Stimulated activated CD8-positive, alpha-beta memory T cell treated with anti-CD3 and anti-CD28 coated beads, Interleukin-4, amount 100 ng/mL, for 4 hours (primary cell): Measurements from ENCODE around the gene DDC.

Experiments used
- DNase-seq, 2 donors: peaks; one replicate each; pipeline ENCODE4 v3.0.0-alpha.2; 2020; ENCODE audit warnings: low read depth in 2 of 2, low spot score in 1 of 2

Gene DDC, protein sequence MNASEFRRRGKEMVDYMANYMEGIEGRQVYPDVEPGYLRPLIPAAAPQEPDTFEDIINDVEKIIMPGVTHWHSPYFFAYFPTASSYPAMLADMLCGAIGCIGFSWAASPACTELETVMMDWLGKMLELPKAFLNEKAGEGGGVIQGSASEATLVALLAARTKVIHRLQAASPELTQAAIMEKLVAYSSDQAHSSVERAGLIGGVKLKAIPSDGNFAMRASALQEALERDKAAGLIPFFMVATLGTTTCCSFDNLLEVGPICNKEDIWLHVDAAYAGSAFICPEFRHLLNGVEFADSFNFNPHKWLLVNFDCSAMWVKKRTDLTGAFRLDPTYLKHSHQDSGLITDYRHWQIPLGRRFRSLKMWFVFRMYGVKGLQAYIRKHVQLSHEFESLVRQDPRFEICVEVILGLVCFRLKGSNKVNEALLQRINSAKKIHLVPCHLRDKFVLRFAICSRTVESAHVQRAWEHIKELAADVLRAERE

GRCh38 chr7:50564640-50565558 is at the start of gene DDC:
TSS of gene DDC (minus strand) at chr7:50565405. CDS start at chr7:50544085, 21,320 bp downstream.
- DNase-seq = no peak

DNA sequence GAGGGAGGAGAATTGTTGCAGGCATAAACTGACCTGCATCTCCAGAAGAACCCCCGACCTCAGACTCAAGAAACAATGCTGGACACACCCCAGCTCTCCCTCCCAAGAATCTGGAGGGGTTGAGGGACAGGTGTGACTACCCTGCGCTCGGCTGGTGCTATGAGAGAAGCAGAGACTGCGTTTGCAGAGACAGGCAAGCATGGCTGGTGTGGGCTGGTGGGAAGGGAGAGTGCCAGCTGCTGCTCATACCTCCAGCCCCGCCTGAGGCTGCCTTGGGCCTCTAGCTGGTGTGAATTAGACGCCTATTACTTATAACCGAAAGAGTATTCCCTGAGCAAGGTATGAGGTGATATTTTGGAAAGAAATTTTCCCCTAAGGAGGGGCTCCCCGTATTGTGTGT is 48.3 kb upstream of the DDC start:
- no peak for DNase-seq

DNA sequence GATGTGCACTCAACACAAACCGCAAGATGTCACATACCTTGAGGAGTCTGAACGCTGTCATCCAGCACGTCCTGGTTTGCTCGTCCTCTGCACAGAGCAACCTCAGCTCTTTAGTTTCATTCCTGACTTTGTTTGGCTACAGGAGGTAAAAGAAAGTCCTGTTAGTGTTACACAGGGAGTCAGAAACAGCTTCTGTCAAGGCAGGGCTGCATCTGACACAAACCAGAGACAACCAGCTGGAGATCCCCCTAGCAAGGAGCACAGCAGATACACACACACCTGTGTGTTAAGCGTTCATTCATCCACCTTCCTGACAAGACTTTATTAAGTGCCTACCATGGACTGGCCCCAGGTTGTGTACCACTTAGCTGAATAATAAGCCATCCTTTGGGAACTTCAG is 47.5 kb upstream of the DDC start:
- DNase-seq = no peak

GRCh38 chr7:50610521-50611277 is 45.5 kb upstream of the DDC start:
- peak in 1 of 2 donors; percentile 21 for DNase-seq

DNA sequence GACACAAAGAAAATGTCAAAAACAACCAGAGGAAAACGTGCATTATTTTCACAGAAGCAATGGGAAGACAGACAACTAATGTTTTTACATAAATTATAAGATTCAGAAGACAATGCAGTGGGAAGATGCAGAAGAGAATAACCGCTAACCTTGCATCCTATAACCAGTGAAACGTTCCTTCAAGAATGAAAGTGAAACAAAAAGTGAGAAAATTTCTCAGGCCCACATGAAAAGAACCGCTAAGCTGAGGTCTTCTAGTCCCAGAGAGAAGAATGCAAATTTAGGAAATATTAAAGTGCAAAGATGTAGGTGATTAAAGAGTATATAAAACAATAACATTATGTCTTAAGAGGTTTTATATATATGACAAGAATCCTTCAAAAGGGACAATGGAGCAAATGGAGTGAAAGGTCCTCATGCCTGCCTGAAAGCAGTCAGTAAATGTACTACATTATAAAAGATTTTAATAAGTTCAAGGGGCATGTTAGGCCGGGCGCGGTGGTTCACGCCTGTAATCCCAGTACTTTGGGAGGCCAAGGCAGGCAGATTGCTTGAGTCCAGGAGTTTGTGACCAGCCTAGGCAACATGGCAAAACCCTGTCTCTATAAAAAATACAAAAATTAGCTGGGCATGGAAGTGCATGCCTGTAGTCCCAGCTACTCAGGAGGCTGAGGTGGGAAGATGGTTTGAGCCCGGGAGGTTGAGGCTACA is 43.1 kb upstream of the DDC start:
- DNase-seq = no peak

- DNase-seq = no peak
Observed at GRCh38 chr7:50607524-50608125, 42.4 kb upstream of the DDC start.

DNA sequence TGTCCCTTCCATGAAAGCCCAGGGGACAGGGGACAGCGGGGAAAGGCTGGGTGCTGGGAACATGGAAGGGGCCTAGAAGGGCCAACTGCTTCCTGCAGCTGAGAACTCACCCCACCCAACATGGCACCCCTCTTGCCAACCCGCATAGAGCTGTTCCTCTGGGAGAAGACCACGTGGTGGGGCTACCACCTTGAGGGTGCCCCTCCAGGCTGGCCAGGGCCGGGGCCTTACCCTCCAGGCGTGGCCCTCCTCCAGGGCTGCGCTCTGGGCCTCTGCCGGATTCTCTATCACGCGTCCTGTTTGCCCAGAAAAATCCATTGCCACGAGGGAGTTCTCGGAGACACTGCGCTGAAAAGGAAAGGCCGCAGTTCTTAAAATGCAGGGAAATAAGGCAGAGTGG is 39.9 kb upstream of the DDC start:
- no peak for DNase-seq

DNA sequence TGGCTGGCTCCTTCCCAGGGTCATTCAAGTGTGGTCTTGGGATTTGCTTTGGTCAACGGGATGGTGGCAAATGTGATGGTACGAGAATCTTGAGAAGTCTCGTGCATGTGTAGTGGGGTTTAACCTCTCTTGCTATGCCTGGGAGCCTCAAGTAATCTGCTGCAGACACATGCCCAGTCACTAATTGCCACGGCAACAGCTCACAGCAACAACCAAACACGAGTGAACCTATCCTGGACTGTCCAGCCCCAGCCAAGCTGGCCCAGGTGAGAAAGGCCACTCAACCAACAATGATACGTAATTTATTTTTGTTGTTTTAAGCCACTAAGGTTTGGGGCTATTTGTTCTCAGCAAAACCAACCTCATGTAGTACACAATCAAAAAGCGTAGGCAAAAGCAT is 38.1 kb upstream of the DDC start:
- no peak for DNase-seq

- DNase-seq = no peak
Observed at GRCh38 chr7:50599385-50599784, 34.2 kb upstream of the DDC start.

- no peak for DNase-seq
Observed at GRCh38 chr7:50598460-50599343, 33.5 kb upstream of the DDC start.

- no peak for DNase-seq
Observed at GRCh38 chr7:50596484-50596883, 31.3 kb upstream of the DDC start.

DNA sequence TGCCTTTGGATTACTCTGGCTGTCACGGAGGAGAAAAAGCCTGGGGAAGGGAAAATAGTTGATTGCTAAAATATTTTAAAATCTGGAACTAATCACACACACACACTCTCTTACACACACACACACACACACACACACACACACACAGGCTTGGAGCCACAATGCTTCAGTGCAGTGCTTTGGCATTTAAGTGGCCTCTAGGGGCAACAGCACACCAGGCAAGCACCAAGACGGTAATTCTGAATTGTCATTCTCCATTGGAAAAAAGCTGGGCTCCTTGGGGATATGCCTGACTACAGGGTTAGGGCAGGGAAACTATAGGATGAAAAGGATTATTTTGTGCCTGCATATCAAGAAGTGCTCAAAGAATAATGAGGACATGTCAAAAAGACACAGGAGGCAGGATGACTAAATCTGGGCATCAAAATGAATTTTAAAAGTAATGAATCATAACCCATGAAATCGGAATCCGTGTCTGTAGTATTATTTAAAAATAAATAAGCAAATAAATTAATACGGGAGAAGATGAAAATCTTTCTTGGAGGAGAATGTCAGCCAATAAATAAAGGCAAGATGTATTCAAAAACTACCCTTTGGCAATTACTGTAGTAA is 30.4 kb upstream of the DDC start:
- no peak for DNase-seq

DNA sequence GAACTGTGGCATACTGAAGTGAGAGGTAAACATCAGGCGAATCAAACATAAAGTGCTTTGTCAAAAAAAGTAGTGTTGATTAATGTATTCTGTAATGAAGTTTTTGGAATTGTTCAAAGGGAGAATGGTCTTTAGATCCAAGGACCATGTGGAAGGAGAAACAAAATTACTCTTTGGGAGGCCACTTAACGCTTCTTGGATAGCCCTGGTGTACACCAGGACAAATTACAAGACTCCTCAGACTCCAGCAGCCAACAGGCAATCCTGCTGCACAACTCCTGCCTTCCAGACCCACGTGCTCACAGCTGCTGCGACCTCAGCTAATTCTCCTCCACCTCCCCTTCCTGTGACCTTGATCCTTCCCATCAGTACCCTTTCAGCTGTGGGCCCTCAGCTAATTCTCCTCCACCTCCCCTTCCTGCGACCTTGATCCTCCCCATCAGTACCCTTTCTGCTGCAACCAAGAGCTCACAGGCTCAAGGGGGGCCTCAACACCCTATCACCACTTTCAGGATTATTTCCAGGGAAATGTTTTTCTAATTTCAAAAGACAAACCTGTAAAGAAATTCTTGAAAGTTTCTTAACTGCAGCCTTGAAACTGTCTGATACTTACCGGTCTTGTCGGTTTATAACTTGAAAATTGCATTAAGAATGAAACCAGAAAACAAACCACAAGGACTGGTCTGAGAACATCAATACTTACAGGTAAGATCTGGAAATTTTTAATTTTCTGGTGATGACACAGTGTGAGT is 29.7 kb upstream of the DDC start:
- DNase-seq = no peak

DNA sequence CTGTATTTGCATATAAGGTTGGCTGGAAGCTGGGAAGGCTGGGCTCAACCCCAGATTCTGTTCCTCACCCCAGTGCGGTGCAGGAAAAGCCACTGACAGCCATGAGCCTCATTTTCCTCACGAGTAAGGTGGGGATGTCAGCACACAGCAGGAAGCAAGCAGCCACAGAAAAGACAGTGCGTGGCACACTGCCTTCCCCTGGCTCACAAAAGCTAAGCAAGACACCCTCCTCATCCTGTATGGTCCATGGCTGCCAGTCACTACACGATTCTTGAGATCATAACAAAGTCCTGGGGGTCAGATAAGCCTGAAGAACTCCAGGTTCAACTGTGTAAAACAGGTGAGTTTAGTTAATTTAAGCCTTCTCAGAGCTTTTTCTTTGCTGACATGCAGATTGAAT is 28.9 kb upstream of the DDC start:
- no peak for DNase-seq

DNA sequence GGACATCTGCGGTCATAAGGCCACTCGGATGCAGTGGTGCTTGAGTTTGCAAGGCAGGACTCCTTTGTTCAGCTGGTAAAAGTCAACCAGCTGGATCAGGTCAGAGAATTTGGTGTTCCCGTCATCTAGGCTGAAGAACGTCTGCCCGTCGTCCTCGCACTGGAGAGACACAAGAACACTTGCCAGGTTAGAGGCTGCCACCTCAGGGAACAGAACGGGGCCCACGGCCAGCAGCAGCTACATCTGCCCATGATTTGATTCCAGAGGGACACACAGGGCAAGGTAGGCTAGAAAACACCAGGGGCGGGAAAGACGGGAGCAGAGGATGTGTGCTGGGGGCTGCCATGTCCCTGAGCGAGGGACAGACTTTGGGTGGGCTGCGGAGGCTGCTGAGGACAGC is 27.7 kb upstream of the DDC start:
- no peak for DNase-seq

DNA sequence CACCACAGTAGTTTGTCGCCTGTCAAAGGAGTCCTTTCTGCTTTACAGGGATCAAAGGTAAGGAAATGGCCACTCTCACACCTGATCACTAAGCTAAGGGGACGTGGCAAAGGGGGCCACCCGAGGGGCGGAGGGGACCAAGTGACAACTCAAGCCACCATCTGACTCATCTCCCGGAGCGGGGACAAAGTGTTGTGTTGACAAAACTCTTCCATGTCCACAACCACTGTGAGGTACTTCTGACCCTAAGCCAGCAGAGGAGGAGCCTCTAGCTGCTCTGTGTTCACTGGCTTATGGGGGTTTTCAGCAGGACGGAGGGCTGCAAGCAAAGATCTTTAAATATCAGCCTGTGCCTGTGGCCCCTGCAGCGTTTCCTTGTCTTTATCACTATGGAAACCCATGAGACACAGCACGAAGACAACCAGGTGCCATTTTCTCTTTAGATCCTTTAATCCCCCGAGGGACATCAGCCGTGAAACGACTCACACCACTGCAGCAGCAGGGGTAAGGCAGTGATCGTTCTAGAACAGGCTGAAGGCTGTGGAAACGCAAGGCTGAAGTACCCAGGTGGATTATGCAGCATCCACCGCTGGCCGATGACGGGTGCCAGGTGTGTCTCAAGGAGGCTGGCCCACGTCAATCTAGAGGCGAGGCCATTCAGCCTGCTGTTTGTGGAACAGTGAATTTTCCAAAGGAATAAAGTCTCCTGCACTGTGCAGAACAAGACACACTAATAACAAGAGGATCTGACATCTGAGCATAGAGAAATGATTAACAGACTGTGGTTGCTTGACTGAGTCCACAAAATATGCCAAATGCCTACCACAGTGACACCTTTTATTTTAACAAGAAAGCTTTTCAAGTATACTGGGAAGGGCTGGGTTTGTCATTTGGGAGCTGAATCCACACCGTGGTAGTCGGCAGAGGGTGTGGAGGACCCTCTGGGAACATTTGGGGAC is 26.6 kb upstream of the DDC start:
- DNase-seq = no peak

GRCh38 chr7:50591098-50591479 is 25.9 kb upstream of the DDC start:
- no peak for DNase-seq
